K562 (cell line): ENCODE data around the gene FBXL2. TPM values are rescaled to one million over a fixed set of nuclear protein-coding genes. Genes with fewer than 3 reads are reported as not detected.
A peak's percentile ranks its signal among the peaks of the same experiment; 100 is the strongest.

Experiments used
- ATAC-seq: fragments of 200-7000 bp; cut with Tn5 transposase; 3 replicates; pipeline ENCODE4 v1.9.1; 2020; ENCODE audit warnings: moderate library complexity
- BruUV-seq: library from RNA; stranded (reverse); fragments of 400-500 nt; replicated peaks from 2 replicates; lab custom pipeline; 2021; lab: Mats Ljungman, UMichigan
- CTCF ChIA-PET: fragments of 300-600 bp; formaldehyde crosslinking; extraction: SDS; loops from one replicate; lab custom pipeline; 2021; ENCODE audit warnings: low intra/inter-chr PET ratio; lab: Yijun Ruan, JAX
- POLR2A ChIA-PET: fragments of 300-600, 350-650 bp; sonication (Branson Sonifier 250); formaldehyde crosslinking; extraction: SDS; loops from one replicate; lab custom pipeline; 2021; ENCODE audit warnings: antibody characterized with exemption, inconsistent platforms; lab: Yijun Ruan, JAX
- DNase-seq, 4 experiments: peaks; one replicate each; pipeline versions ENCODE4 v3.0.0 to v3.0.0-alpha.2; 2011 to 2018; ENCODE audit warnings: low spot score in 3 of 4, mixed read lengths in 3 of 4; ENCODE audit errors: extremely low read depth in 1 of 4
- FAIRE-seq: peaks from 2 replicates; lab custom pipeline; 2011; peaks lifted over from hg19 to GRCh38; lab: Jason Lieb, UNC
- H2AFZ ChIP-seq: 2 replicates; pipeline ENCODE4 v1.6.0; 2011; ENCODE audit warnings: low read depth, low read length, control low read depth, inconsistent platforms
- H3K27ac ChIP-seq: fragments of 200-600 bp; 3 replicates; pipeline ENCODE4 v1.8.0; 2011; ENCODE audit warnings: low read depth, mild to moderate bottlenecking, control low read depth, inconsistent platforms, low read length, moderate library complexity, mixed read lengths; ENCODE audit errors: extremely low read depth
- H3K27me3 ChIP-seq, 2 experiments: fragments of 300-600 bp in 1 of 2; 2 replicates in 1 of 2; 3 replicates in 1 of 2; pipeline versions ENCODE4 v1.6.0 to v1.8.0; 2011; ENCODE audit warnings: inconsistent platforms in 2 of 2, low read length in 2 of 2, mild to moderate bottlenecking in 1 of 2, mixed read lengths in 1 of 2, moderate library complexity in 1 of 2; ENCODE audit not compliant: control insufficient read depth in 2 of 2, insufficient read depth in 2 of 2
- H3K36me3 ChIP-seq: fragments of 300-600 bp; 3 replicates; pipeline ENCODE4 v1.8.0; 2011; ENCODE audit warnings: mild to moderate bottlenecking, low read length, inconsistent platforms; ENCODE audit not compliant: control insufficient read depth, insufficient read depth
- H3K4me1 ChIP-seq, 2 experiments: fragments of 200-600 bp in 1 of 2; replicated peaks in 1 of 2; 2 replicates in 1 of 2; 3 replicates in 1 of 2; pipeline versions ENCODE4 v1.5.1 to v1.8.0; 2011; ENCODE audit warnings: inconsistent platforms in 2 of 2, low read length in 2 of 2, mild to moderate bottlenecking in 1 of 2, mixed read lengths in 1 of 2, moderate library complexity in 1 of 2; ENCODE audit not compliant: control insufficient read depth in 2 of 2, insufficient read depth in 2 of 2
- H3K4me2 ChIP-seq: 2 replicates; pipeline ENCODE4 v1.6.1; 2011; ENCODE audit warnings: low read length, control low read depth, inconsistent platforms, mixed read lengths; ENCODE audit not compliant: insufficient read depth
- H3K4me3 ChIP-seq: fragments of 200-600 bp; sonication (generic), shearing (Covaris generic); 2 replicates; pipeline ENCODE4 v1.5.1; 2016; ENCODE audit warnings: control low read depth, inconsistent platforms
- H3K79me2 ChIP-seq: fragments of 200-600 bp; 3 replicates; pipeline ENCODE4 v1.8.0; 2011; ENCODE audit warnings: low read length, inconsistent platforms; ENCODE audit not compliant: control insufficient read depth, insufficient read depth
- H3K9ac ChIP-seq, 2 experiments: 2 replicates each; pipeline versions ENCODE4 v1.6.0 to v1.6.1; 2011; ENCODE audit warnings: low read depth in 2 of 2, low read length in 2 of 2, control low read depth in 1 of 2, inconsistent platforms in 1 of 2, mild to moderate bottlenecking in 1 of 2, mixed read lengths in 1 of 2; ENCODE audit not compliant: insufficient read depth in 1 of 2
- H3K9me1 ChIP-seq: one replicate; pipeline ENCODE4 v1.6.0; 2011; ENCODE audit warnings: inconsistent platforms, mild to moderate bottlenecking, low read length, moderate library complexity; ENCODE audit not compliant: control insufficient read depth, insufficient read depth
- H3K9me3 ChIP-seq: replicated peaks from 2 replicates; pipeline ENCODE4 v1.5.1; 2011; ENCODE audit warnings: low read depth, low read length, inconsistent platforms; ENCODE audit not compliant: control insufficient read depth, insufficient read depth
- H4K20me1 ChIP-seq: replicated peaks from 2 replicates; pipeline ENCODE4 v1.6.1; 2011; ENCODE audit warnings: low read length, inconsistent platforms, mixed read lengths; ENCODE audit not compliant: control insufficient read depth, insufficient read depth
- MCM2 ChIP-seq: fragments of 450-650 bp; IDR thresholded peaks from 2 replicates; pipeline ENCODE4 v1.6.1; 2017; ENCODE audit warnings: low read depth, mild to moderate bottlenecking
- ZEB2 ChIP-seq: fragments of 450-650 bp; IDR thresholded peaks from 2 replicates; pipeline ENCODE4 v1.6.1; 2016
- ZFP36 ChIP-seq: fragments of 150-350 bp; IDR thresholded peaks from 2 replicates; pipeline ENCODE4 v1.6.1; 2018; ENCODE audit warnings: low read length, low read depth; ENCODE audit not compliant: partially characterized antibody
- WGBS: fragments of 100-300 bp; shearing (Covaris generic); methylation state at CpG from one replicate; pipeline ENCODE4 v1.1.6; 2016; ENCODE audit warnings: low coverage, mixed read lengths; ENCODE audit not compliant: insufficient coverage; ENCODE audit errors: missing lambda C conversion rate; 5-methylcytosine and 5-hydroxymethylcytosine counted together
- in situ Hi-C: fragments of 300-500 bp; cut with MboI; formaldehyde crosslinking; loops from 4 replicates; pipeline ENCODE4 v1.15.0; 2018; ENCODE audit warnings: inconsistent platforms, mixed read lengths
- intact Hi-C: fragments of 100-400 bp; cut with micrococcal nuclease; formaldehyde crosslinking; loops from 2 replicates; pipeline ENCODE4 v1.14.2; 2022
- polyA plus RNA-seq, 8 experiments: library from polyadenylated mRNA; depleted of rRNA in 4 of 8; stranded (reverse) in 5 of 8; unstranded in 3 of 8; fragments of >200 nt; fragmentation: Nextera tagmentation in 2 of 8; fragmentation: Illumina TruSeq in 1 of 8; extraction: Ambion mirVana in 2 of 8; extraction: Trizol in 1 of 8; gene quantifications; 2 replicates each; pipeline versions ENCODE4 v1.2.1 to v1.2.3, GENCODE V29; 2011 to 2014; ENCODE audit warnings: inconsistent platforms in 1 of 8, missing spikeins in 1 of 8
- total RNA-seq, 7 experiments: library from RNA; depleted of rRNA in 6 of 7; stranded (reverse); fragments of >200 nt in 6 of 7; fragmentation: Illumina TruSeq in 2 of 7; extraction: Trizol in 2 of 7; gene quantifications; 2 replicates each; pipeline versions ENCODE4 v1.2.1 to v1.2.3, GENCODE V29; 2011 to 2021; ENCODE audit warnings: low replicate concordance in 1 of 7
- TF ChIP-seq, protein P1 (sequence below): fragments of 450-650 bp; IDR thresholded peaks from 2 replicates; pipeline ENCODE4 v1.6.1; 2016

FBXL2 gene
- total and polyA plus RNA-seq, 9 of the 15 experiments (the other 6 are each of a cell fraction or from before 2014, with no cell fraction given): 1.3 to 6.9 (median 1.9) TPM

- TF ChIP-seq ZFP36: no peak
These were observed 78.4 kb downstream of the FBXL2 start (continued) for GRCh38 chr3:33355611-33356010.

DNA sequence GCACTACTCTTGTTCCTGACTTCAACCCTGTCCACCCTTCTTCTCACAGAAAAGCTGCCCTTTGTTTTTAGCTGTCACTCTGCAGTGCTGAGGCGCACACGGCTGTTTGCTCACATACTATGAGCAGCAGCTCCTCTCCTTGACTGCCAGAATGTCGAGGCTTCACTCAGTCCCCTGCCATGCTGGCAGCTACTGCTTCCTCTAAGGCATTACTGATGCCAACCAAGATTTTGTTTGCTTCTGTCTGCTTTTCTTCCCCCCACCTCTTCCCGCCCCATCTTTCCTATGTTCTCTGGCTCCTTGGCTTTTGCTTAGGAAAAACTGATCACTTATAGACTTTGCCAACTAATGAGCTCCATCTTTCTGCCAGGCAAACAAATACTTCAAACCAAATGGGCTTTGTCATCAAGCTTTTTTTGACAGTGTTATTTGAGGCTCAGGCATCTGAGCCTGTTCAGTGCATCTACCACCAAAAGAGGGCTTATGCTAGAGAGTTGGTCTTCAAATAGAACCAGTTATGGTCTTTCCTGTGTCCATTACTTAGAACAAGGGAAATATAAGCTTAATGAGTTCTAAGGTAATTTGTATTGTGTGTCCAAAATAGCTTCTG is 81.0 kb downstream of the FBXL2 start:
- H3K9me3 ChIP-seq: no peaks in the 10 kb centered on the region
- H3K4me1 ChIP-seq: peaks cover 0 to 20% of the 10 kb centered on the region in 2 experiments; a peak in 3 of 5 replicates
- no peaks in the 10 kb centered on the region for H3K9me1 ChIP-seq
- H3K9ac ChIP-seq: no peak overlapping the region; a peak in 1 of 4 replicates
- H3K79me2 ChIP-seq: no peaks in the 10 kb centered on the region
- in situ Hi-C loops (no loop called here), intact Hi-C loops (no loop called here)
- BruUV-seq: no TSS peak
- DNase-seq: no peak
- no peaks in the 10 kb centered on the region for H4K20me1 ChIP-seq
- no peak overlapping the region for H3K27ac ChIP-seq
- H3K27me3 ChIP-seq: peaks cover 0 to 5% of the 10 kb centered on the region in 2 experiments; a peak in 1 of 5 replicates
- peak overlapping the region; percentile 74 for H2AFZ ChIP-seq
- CTCF ChIA-PET: no interaction called here
- H3K4me2 ChIP-seq: peak overlapping the region; percentile 74
- FAIRE-seq: no peak
- 17% methylated on average over 4 of the region's 4 CpGs for WGBS
- TF ChIP-seq MCM2 (no peak), ZEB2 (no peak)
- TF ChIP-seq, protein P1, sequence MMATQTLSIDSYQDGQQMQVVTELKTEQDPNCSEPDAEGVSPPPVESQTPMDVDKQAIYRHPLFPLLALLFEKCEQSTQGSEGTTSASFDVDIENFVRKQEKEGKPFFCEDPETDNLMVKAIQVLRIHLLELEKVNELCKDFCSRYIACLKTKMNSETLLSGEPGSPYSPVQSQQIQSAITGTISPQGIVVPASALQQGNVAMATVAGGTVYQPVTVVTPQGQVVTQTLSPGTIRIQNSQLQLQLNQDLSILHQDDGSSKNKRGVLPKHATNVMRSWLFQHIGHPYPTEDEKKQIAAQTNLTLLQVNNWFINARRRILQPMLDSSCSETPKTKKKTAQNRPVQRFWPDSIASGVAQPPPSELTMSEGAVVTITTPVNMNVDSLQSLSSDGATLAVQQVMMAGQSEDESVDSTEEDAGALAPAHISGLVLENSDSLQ: peak; percentile 25; the same call in 1 of the 2 replicates
- TF ChIP-seq, all 486 proteins: peak for 1
- peak; percentile 53 for ATAC-seq
- H3K36me3 ChIP-seq: no peaks in the 10 kb centered on the region
- no peak overlapping the region for H3K4me3 ChIP-seq
- POLR2A ChIA-PET: interaction anchor here (0.5 to 2.4 kb wide), 5 partner anchors 10 to 752 kb away, joined by 3 to 12 read pairs (median 3); no protein-coding TSS in a partner anchor
